ENCODE measurements around the gene IQCE.
"Not testable (repeated sequence)": the region's sequence is repeated elsewhere in the genome, so short reads cannot be mapped to it uniquely, and the experiment has no call there.

The IQCE gene

DNA sequence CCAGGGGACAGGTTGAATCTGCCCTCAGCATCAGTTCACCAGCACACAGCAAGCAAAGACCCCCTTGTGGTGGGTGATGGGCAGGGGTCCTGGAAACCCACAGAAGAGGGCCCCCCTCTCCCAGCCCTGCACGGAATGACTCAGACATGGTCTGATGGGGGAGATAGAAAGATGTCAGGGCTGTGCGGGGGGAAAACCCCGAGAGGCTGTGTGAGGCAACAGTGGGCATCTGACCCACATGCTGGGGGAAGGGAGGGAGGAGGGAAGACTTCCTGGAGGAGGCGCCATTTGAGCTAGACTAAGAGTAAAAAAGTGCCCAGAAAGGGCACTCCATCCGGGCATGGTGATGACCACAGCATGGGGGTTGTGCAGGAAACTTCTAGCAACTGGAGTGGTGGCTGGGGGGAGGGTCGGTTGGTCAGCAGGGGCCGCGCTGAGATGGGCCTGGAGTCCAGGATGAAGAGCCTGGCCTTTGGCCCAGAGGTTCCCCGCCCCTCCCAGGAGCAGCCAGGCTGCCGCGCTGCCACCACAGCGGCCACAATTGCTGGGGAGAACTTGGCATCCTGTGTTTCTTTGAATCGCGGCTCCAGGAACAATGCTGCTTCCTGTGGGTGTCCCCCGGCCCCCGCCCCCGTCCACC is 36.7 kb upstream of the IQCE start:
- no peak for DNase-seq

- DNase-seq = no peak
Observed at GRCh38 chr7:2522780-2523433, 35.9 kb upstream of the IQCE start.

DNA sequence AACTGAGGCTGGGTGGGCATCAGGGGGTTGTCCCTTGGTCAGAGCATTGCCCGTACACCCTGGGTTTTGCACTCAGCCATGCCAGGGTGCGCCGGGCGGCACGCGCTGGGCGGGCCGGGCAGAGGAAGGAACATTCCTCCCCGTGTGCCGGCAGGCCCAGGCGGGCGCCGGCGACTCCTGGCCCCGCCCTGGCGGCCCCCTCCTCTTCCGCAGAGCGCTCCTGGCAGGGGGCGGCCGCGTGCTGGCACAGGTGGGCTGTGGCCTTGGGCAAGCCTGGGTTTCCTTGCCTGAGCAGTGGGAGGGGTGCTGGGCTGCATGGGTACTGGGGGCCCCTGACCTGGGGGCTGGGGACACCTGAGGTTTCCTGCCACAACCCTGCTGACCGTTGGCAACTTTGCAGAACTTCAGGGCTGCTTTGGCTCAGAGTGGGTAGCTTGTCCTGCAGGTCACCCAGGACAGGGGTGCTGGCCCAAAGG is 35.3 kb upstream of the IQCE start:
- DNase-seq = no peak

DNA sequence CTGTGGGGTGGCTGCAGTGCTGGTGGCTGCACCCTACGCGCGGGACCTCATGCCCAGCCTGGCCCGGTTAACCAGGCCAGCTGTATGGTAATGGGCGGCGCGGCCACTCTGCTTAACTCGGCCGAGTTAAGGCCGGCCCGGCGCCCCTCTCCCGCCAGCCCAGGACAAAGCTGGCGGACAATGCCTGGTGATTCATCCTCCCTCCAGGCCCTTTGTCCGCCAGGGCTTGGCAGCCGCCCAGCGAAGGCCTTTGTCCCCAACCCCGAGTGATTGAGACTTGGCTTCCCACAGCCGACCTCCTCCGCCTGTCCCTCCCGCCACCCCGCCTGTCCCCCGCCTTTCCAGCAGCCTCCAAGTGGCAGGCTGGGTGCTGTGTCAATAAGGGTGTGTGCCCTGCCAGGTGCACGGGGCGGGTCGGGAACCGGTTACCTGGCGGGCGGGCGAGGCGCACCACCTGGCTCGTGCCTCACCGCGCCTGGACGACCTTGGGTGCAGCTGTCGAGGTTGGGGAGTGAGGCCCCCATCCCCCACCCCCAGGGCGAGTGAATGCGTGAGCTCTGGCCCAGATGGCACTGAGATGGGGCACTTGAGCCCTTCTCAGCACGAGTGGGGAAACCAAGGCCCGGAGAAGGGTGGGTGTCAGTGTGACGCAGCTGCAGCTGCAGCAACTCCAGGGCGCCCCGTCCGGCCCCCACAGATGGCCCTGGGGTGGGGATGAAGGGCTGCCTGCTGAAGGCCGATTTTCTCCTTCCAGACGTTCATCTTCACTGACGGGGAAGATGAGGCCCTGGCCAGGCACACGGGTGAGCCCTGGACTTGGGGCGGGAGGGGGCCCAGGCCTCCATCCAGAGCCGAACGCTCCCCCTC is 34.6 kb upstream of the IQCE start:
- DNase-seq = peak; percentile 95

GRCh38 chr7:2524808-2525657 is 33.7 kb upstream of the IQCE start:
- DNase-seq = no peak

- no peak for DNase-seq
Observed at GRCh38 chr7:2525658-2526630, 32.8 kb upstream of the IQCE start.

DNA sequence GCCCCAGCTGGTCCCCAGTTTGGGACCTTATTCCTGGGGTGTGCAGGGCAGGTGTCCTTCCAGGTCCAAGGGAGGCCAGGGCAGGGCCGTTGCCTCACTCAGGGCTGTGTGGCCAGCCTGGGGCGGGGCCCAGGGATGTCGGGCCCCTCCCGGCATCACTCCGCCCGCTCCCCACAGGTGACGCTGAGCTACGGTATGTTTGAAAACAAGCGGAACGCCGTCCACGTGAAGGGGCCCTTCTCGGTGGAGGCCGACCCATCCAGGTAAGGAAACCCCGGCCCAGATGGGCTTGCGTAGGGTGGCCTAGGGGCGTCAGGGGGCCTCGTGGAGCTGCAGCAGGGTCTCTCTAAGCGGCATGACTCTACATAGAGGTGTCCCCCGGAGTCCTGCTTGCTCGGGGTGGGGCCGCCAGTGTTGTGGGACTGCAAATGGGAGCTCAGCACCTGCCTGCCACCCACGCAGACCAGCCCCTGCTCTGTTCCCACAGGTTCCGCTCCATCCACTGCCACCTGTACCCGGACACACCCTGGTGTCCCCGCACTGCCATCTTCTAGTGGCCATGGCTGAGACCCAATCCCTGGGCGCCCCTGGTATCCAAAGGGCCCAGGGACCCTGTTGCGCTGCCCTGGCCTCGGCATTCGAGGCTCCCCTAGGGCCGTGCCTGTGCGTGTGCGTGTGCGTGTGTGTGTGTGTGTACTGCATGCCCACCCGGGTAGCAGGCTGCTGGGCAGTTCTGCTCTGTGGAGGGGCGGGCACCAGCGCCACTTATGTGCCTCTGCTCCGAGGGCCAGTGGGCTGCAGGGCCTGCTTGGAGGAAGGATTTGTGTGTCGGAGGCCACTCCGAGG is 31.9 kb upstream of the IQCE start:
- DNase-seq = no peak

- no peak for DNase-seq
Observed at GRCh38 chr7:2527505-2528467, 31.0 kb upstream of the IQCE start.

- DNase-seq = no peak
Observed at GRCh38 chr7:2528481-2529095, 30.2 kb upstream of the IQCE start.

- DNase-seq = no peak
Observed at GRCh38 chr7:2529161-2530070, 29.4 kb upstream of the IQCE start.

- no peak for DNase-seq
Observed at GRCh38 chr7:2530071-2530987, 28.4 kb upstream of the IQCE start.

DNA sequence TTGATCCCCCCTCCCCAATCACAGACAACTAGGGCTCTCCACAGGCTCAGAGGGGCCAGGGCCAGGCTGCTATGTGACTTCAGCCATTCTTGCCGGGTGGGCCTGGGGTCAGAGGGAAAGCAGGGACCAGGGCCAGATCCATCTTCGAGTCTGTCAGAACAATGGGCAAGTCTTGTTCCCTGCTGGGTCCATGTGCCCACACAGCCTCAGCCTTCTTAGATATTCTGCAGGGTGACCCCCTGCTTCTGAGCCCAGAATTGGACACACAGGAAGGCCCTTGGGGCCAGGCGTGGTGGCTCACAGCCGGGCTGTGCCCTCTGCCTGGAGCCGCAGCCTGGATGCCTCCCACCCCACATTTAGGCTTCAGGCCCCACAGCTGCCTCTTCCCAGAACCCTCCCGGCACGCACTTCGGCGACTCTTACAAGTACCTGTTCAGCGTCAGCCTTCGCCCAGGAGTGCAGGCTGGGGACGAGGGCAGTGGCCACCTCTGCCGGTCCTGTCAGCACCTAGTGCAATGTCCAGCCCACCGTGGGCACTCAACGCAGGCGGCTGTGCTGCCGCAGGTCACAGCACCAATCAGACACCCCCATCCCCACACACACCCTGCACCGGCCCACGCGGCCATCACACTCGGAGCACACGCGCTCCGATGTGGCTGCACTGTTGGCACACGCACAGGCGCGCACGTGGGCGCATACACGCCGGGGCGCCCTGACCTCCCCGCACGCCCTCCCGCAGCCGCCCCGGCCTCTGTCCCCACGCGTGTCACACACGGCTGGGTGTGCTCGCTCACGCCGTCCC is 27.6 kb upstream of the IQCE start:
- DNase-seq = not testable (repeated sequence)

DNA sequence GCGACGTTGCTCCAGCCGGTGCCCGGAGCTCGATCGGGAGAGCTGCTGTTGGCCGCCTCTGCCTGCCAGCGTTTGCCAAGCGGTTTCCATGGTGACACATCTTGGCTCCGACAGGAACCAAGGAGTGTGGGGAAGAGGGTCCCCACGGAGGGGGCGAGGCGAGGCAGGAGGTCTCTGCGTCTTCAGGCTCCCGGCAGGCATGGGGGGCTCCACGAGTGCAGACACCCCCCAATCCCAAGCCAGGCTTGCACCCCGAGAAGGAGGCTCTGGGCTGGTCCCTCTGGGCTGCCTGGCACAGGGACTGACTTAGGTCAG is 27.0 kb upstream of the IQCE start:
- DNase-seq = not testable (repeated sequence)

- DNase-seq = not testable (repeated sequence)
Observed at GRCh38 chr7:2532199-2532772, 26.5 kb upstream of the IQCE start.

DNA sequence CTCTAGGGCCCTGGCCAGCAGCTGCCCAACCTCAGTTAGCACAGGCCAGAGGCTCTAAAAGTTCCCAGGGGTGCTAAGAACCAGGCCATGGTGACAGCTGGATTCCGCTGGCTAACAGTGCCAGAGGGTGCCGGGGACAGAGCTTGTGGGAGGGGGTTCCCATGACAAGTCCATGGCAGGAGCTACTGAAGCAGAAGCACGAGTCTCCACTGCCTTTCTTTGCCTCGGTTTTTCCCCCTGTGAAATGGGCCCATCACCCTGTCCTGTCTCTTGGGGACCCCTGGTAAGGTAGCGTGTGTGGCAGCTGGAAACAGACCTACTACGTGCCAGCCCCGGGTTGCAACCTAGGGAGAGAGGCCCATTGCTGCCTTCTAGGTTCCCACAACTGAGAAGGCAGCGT is 26.0 kb upstream of the IQCE start:
- not testable (repeated sequence) for DNase-seq

- DNase-seq = not testable (repeated sequence)
Observed at GRCh38 chr7:2533566-2533965, 25.2 kb upstream of the IQCE start.

Measured in SHP77 treated with DMSO at 0.1 percent for 48 hours (cell line).